Measurements from ENCODE around the gene CCIN. TPM values are rescaled to one million over a fixed set of nuclear protein-coding genes. Genes with fewer than 3 reads are reported as not detected.
A peak's percentile ranks its signal among the peaks of the same experiment; 100 is the strongest.

CCIN gene
- total and polyA plus RNA-seq, 2 of the 13 experiments (the other 11 are each of a cell fraction or from before 2014, with no cell fraction given) = not detected

DNA sequence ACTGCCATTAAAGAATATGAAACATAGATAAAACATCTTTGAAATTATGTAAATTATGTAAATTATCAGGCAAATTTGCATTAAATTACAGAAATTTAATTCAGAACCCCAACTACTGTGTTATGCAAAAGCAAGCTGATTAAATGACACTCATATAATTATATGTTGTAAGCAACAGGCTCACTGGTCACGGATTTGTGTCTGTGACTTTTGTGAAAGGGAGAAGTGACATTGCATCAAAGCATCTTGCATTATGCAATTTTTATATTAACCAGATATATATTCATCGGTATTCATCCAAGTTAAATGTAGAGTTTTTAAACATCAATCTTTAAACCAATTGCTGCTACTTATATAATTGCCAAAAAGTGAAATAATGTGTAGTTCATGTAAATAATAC, 45.7 kb upstream of the CCIN start (continued):
- TF ChIP-seq, protein P1, sequence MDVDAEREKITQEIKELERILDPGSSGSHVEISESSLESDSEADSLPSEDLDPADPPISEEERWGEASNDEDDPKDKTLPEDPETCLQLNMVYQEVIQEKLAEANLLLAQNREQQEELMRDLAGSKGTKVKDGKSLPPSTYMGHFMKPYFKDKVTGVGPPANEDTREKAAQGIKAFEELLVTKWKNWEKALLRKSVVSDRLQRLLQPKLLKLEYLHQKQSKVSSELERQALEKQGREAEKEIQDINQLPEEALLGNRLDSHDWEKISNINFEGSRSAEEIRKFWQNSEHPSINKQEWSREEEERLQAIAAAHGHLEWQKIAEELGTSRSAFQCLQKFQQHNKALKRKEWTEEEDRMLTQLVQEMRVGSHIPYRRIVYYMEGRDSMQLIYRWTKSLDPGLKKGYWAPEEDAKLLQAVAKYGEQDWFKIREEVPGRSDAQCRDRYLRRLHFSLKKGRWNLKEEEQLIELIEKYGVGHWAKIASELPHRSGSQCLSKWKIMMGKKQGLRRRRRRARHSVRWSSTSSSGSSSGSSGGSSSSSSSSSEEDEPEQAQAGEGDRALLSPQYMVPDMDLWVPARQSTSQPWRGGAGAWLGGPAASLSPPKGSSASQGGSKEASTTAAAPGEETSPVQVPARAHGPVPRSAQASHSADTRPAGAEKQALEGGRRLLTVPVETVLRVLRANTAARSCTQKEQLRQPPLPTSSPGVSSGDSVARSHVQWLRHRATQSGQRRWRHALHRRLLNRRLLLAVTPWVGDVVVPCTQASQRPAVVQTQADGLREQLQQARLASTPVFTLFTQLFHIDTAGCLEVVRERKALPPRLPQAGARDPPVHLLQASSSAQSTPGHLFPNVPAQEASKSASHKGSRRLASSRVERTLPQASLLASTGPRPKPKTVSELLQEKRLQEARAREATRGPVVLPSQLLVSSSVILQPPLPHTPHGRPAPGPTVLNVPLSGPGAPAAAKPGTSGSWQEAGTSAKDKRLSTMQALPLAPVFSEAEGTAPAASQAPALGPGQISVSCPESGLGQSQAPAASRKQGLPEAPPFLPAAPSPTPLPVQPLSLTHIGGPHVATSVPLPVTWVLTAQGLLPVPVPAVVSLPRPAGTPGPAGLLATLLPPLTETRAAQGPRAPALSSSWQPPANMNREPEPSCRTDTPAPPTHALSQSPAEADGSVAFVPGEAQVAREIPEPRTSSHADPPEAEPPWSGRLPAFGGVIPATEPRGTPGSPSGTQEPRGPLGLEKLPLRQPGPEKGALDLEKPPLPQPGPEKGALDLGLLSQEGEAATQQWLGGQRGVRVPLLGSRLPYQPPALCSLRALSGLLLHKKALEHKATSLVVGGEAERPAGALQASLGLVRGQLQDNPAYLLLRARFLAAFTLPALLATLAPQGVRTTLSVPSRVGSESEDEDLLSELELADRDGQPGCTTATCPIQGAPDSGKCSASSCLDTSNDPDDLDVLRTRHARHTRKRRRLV (CRISPR knock-in tag; IDR thresholded peaks at IDR 0.05) = no peak
- no peak for TF ChIP-seq TEAD3 (CRISPR knock-in tag; optimal IDR thresholded peaks at IDR 0.05; ENCODE audit: borderline replicate concordance)

DNA sequence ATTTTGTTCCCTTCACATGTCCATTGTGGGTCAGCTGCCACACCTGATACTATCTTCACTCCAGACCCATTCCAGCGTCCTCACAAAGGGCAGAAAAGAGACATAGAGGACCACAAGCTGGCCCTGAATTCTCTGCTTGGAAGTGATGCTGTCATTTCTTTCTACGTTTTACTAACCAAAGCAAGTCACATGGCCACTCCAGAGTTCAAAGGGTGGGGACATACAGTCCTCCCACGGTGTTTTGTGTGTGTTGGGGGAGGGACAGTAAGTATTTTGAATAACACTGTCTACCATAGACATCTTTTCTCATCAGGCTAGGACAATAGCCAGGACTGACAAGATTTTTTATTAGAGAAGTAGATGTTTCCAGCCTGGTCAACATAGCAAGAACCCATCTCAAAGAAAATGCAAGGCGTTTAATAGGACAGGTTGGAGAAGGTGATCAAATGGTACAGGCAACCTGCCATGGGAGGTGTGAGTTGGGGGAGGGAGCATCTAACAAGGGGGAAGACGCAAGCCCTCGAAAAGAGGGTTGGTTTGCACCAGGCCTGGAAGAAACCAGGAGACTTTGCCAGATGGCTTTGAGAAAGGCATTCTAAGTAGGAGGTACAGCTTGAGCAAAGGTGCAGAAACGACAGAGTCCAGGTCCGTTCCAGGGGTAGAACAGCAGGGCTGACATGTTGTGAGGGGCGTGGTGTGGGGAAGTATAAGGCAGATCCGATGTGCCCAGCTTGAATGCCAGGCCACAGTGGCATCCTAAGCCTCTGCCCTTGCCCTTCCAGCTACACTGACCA, 43.9 kb upstream of the CCIN start:
- H3K27me3 ChIP-seq (ENCODE audit: control insufficient read depth in 1 of 2, insufficient read depth in 2 of 2, low read length in 2 of 2) = peaks cover 0 to 10% of the 10 kb centered on the region in 2 experiments; a peak in 3 of 5 replicates
- no peaks in the 10 kb centered on the region for H4K20me1 ChIP-seq (ENCODE audit: insufficient read depth, low read length)
- WGBS (ENCODE audit: low lambda C conversion rate) = 28% methylated on average over 8 of the region's 10 CpGs
- no peak overlapping the region for H3K4me3 ChIP-seq (replicated peaks in 1 of 3; ENCODE audit: insufficient read depth in 1 of 3, low read depth in 2 of 3, low read length in 3 of 3)
- no peak overlapping the region for H3K4me2 ChIP-seq (ENCODE audit: low read depth, low read length)
- CTCF ChIA-PET (ENCODE audit: low intra/inter-chr PET ratio, low total read pairs) = no interaction called here
- H3K4me1 ChIP-seq (ENCODE audit: insufficient read depth, low read length) = peaks cover 7% of the 10 kb centered on the region
- no peaks in the 10 kb centered on the region for H3K36me3 ChIP-seq (replicated peaks in 1 of 2; ENCODE audit: control insufficient read depth in 1 of 2, insufficient read depth in 2 of 2, low read length in 2 of 2)
- no peaks in the 10 kb centered on the region for H3K9me3 ChIP-seq (ENCODE audit: low read length)
- POLR2A ChIA-PET = no interaction called here
- intact Hi-C loops (cut with micrococcal nuclease; ENCODE audit: unreplicated experiment) (no loop called here), in situ Hi-C loops (cut with HindIII; ENCODE audit: extremely low pct_ligation_motif_present, low pct_unique_long_range_greater_than_20kb) (no loop called here)
- BruUV-seq (replicated peaks) = no TSS peak
- peak; percentile 37 for ATAC-seq
- no peak overlapping the region for H3K9ac ChIP-seq (ENCODE audit: insufficient read depth, low read depth, low read length)
- no peak for FAIRE-seq
- H3K79me2 ChIP-seq (ENCODE audit: insufficient read depth, low read length) = no peaks in the 10 kb centered on the region
- TF ChIP-seq USF2 (IDR thresholded peaks at IDR 0.05; ENCODE audit: low read depth, low read length) = no peak
- TF ChIP-seq USF2 (CRISPR knock-in tag; IDR thresholded peaks at IDR 0.05; ENCODE audit: borderline replicate concordance) = peak; percentile 25; the same call in 1 of the 2 replicates
- no peak for TF ChIP-seq MEIS2 (CRISPR knock-in tag; IDR thresholded peaks at IDR 0.05)
- no peak for TF ChIP-seq SIN3B (IDR thresholded peaks at IDR 0.05; ENCODE audit: low read length)
- DNase-seq (ENCODE audit: low spot score) = no peak
- H2AFZ ChIP-seq (ENCODE audit: low read length) = no peak overlapping the region
- no peak overlapping the region for H3K27ac ChIP-seq (ENCODE audit: extremely low read length, insufficient read depth, low read length)

Data from HepG2 (cell line).